ENCODE measurements around the gene ARHGEF3.

DNA sequence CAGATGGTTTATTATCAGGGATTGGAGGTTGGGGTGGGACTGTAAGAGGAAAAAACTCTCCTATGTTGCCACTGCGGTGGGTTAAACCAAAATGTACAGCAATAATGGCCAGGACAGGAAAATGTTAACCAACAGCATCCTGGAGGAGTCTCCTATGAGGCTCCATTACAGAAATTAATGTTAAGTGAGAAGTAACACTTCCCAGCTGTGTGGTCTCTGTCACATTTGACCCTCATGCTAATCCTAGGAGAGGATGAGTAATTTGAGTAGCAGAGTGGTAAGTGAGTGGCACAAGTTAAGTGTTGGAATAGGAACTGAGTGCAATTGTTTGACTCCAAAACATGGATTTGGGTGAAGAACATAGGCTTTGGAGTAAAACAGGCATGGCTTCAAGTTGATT lies 39.0 kb downstream of the ARHGEF3 start:
- TF ChIP-seq POLR2A (IDR thresholded peaks at IDR 0.05) = no peak
- TF ChIP-seq, protein P1, sequence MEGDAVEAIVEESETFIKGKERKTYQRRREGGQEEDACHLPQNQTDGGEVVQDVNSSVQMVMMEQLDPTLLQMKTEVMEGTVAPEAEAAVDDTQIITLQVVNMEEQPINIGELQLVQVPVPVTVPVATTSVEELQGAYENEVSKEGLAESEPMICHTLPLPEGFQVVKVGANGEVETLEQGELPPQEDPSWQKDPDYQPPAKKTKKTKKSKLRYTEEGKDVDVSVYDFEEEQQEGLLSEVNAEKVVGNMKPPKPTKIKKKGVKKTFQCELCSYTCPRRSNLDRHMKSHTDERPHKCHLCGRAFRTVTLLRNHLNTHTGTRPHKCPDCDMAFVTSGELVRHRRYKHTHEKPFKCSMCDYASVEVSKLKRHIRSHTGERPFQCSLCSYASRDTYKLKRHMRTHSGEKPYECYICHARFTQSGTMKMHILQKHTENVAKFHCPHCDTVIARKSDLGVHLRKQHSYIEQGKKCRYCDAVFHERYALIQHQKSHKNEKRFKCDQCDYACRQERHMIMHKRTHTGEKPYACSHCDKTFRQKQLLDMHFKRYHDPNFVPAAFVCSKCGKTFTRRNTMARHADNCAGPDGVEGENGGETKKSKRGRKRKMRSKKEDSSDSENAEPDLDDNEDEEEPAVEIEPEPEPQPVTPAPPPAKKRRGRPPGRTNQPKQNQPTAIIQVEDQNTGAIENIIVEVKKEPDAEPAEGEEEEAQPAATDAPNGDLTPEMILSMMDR (IDR thresholded peaks at IDR 0.05) = no peak
